Transverse colon (tissue), 4 donors: ENCODE data around the gene OR2A14. TPM values are rescaled to one million over a fixed set of nuclear protein-coding genes. Genes with fewer than 3 reads are reported as not detected.

Source experiments
- DNase-seq: peaks from one replicate; pipeline ENCODE4 v3.0.0-alpha.2; 2019
- H3K27ac ChIP-seq, 4 donors: fragments of 200-600 bp; sonication (generic); 2 replicates each; pipeline ENCODE4 v1.5.1; 2016 to 2018; ENCODE audit warnings: inconsistent platforms in 4 of 4
- H3K27me3 ChIP-seq: fragments of 200-600 bp; sonication (generic); 2 replicates; pipeline ENCODE4 v1.5.1; 2017; ENCODE audit warnings: inconsistent platforms
- H3K36me3 ChIP-seq, 4 donors: fragments of 200-600 bp; sonication (generic); 2 replicates each; pipeline ENCODE4 v1.5.1; 2017 to 2019; ENCODE audit warnings: inconsistent platforms in 4 of 4
- H3K4me1 ChIP-seq, 4 donors: fragments of 200-600 bp; sonication (generic); 2 replicates each; pipeline ENCODE4 v1.5.1; 2017 to 2020; ENCODE audit warnings: inconsistent platforms in 4 of 4
- H3K4me3 ChIP-seq, 4 donors: fragments of 200-600 bp; sonication (generic); 1 replicate in 1 of 4; 2 replicates in 3 of 4; pipeline versions ENCODE4 v1.5.1 to v1.6.1; 2017 to 2019; ENCODE audit warnings: inconsistent platforms in 4 of 4
- H3K9me3 ChIP-seq, 2 donors: fragments of 200-600 bp; sonication (generic); 2 replicates each; pipeline ENCODE4 v1.5.1; 2017 to 2019; ENCODE audit warnings: inconsistent platforms in 2 of 2
- CTCF ChIP-seq, 5 experiments: fragments of 200-600 bp in 3 of 5; fragments of 450-650 bp in 2 of 5; sonication (generic) in 3 of 5; IDR thresholded peaks; 1 replicate in 2 of 5; 2 replicates in 3 of 5; pipeline ENCODE4 v1.5.1; 2016 to 2017; ENCODE audit warnings: antibody characterized with exemption in 5 of 5, inconsistent platforms in 3 of 5, mild to moderate bottlenecking in 2 of 5, moderate library complexity in 1 of 5
- EP300 ChIP-seq: sonication (generic); formaldehyde crosslinking; IDR thresholded peaks from one replicate; pipeline ENCODE4 v1.6.1; 2017; ENCODE audit warnings: antibody characterized with exemption, low read depth
- POLR2A ChIP-seq: fragments of 450-650 bp; IDR thresholded peaks from one replicate; pipeline ENCODE4 v1.6.1; 2016; ENCODE audit warnings: antibody characterized with exemption, mild to moderate bottlenecking, moderate library complexity
- POLR2AphosphoS5 ChIP-seq, 3 donors: sonication (generic); formaldehyde crosslinking; IDR thresholded peaks; one replicate each; pipeline ENCODE4 v1.6.1; 2016; ENCODE audit warnings: antibody characterized with exemption in 3 of 3
- WGBS, 2 donors: methylation state at CpG; one replicate each; pipeline ENCODE4 v1.1.5; 2018; ENCODE audit warnings: low coverage in 1 of 2; 5-methylcytosine and 5-hydroxymethylcytosine counted together
- in situ Hi-C, 4 donors: fragments of 200-750 bp; cut with MboI; loops; one replicate each; pipeline versions ENCODE4 v1.15.0 to v1.15.1; 2017; ENCODE audit warnings: low sequenced_read_pairs in 3 of 4, low pct_ligation_motif_present in 1 of 4, low pct_unique_long_range_greater_than_20kb in 1 of 4
- intact Hi-C: fragments of 100-400 bp; cut with DNase I; formaldehyde crosslinking; loops from one replicate; pipeline ENCODE4 v1.15.1; 2023; ENCODE audit warnings: low total_unique reads
- total RNA-seq, 4 donors: library from RNA; depleted of rRNA; stranded (reverse); fragments of >200 nt; gene quantifications; one replicate each; pipeline ENCODE4 v1.1.0, GENCODE V29; 2016

The OR2A14 gene
- total RNA-seq, 4 donors from 2014 or later = not detected

DNA sequence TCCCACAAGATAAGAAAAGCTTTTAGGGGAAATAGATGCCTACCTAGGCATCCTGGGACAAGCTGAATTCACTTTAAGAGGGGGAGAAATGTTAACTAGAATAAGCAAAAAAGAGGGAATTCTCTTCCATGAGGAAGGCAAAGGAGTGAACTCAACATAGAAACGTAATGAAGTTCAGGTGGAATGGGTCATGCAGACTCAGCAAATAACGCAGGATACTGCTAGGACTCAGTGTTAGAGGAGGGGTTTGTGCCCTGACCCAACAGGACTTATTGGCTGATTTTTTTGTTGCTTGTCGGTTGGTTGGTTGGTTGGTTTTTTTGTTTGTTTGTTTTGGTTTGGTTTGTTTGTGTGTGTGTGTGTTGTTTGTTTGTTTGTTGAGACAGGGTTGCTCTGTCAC lies 9.3 kb downstream of the OR2A14 start:
- in situ Hi-C loops (no loop called here), intact Hi-C loops (no loop called here)
- no peaks in the 10 kb centered on the region for H3K27me3 ChIP-seq
- H3K36me3 ChIP-seq = no peaks in the 10 kb centered on the region
- no peak for TF ChIP-seq POLR2AphosphoS5 (IDR thresholded peaks at IDR 0.05)
- no peak overlapping the region for H3K4me3 ChIP-seq
- no peak overlapping the region for H3K27ac ChIP-seq
- WGBS, 2 donors = 70 to 92% methylated on average over 2 to 3 of the region's 3 CpGs
- H3K4me1 ChIP-seq = no peaks in the 10 kb centered on the region
- no peak for DNase-seq
- no peaks in the 10 kb centered on the region for H3K9me3 ChIP-seq

- H3K36me3 ChIP-seq = no peaks in the 10 kb centered on the region
- TF ChIP-seq POLR2AphosphoS5 (IDR thresholded peaks at IDR 0.05) (no peak), POLR2A (no peak), CTCF (IDR thresholded peaks at IDR 0.05) (no peak), EP300 (no peak)
- H3K27ac ChIP-seq = no peak overlapping the region
- H3K4me1 ChIP-seq = no peaks in the 10 kb centered on the region
- no peaks in the 10 kb centered on the region for H3K9me3 ChIP-seq
- 70 to 75% methylated on average over 6 of the region's 6 CpGs for WGBS, 2 donors
- intact Hi-C loops (no loop called here), in situ Hi-C loops (no loop called here)
- DNase-seq = no peak
- H3K27me3 ChIP-seq = no peaks in the 10 kb centered on the region
- no peak overlapping the region for H3K4me3 ChIP-seq
These were observed 10.3 kb downstream of the OR2A14 start for GRCh38 chr7:144133307-144133706.

DNA sequence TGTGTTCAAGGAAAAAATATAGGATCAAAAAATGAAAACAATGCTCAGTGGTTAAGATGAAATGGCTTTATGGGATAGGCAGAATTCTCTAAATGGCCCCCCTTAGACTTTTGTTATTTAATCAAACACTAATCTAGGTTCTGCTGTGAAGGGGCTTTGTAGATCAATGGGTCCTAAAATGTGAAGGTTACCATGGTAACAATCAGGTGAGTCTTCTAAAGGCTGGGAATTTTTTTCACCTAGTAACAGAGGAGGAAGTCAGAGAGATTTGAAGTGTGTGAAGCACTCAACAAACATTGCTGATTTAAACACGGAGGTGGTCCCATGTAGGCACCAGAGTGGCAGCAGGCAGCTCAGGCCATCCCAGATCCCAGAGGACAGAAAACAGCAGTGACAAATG lies 11.1 kb downstream of the OR2A14 start:
- 84 to 86% methylated on average over 1 of the region's 1 CpG for WGBS, 2 donors

GRCh38 chr7:144137501-144137900 lies 14.5 kb downstream of the OR2A14 start:
- Histone ChIP-seq H3K27ac (no peak overlapping the region), H3K9me3 (no peaks in the 10 kb centered on the region), H3K36me3 (no peaks in the 10 kb centered on the region), H3K4me1 (no peaks in the 10 kb centered on the region), H3K4me3 (no peak overlapping the region), H3K27me3 (no peaks in the 10 kb centered on the region)
- intact Hi-C loops = no loop called here
- WGBS, 2 donors = 38 to 61% methylated on average over 1 of the region's 1 CpG
- no peak for DNase-seq
- no peak for TF ChIP-seq POLR2AphosphoS5 (IDR thresholded peaks at IDR 0.05)
- TF ChIP-seq EP300 = no peak
- TF ChIP-seq POLR2A = no peak
- TF ChIP-seq CTCF (IDR thresholded peaks at IDR 0.05) = no peak
- in situ Hi-C loops = no loop called here

More for the DNA sequence above, 11.1 kb downstream of the OR2A14 start:
- Histone ChIP-seq H3K4me1 (no peaks in the 10 kb centered on the region), H3K9me3 (no peaks in the 10 kb centered on the region), H3K27me3 (no peaks in the 10 kb centered on the region), H3K36me3 (no peaks in the 10 kb centered on the region), H3K4me3 (no peak overlapping the region), H3K27ac (no peak overlapping the region)
- intact Hi-C loops (no loop called here), in situ Hi-C loops (no loop called here)
- TF ChIP-seq CTCF (IDR thresholded peaks at IDR 0.05) = no peak
- no peak for TF ChIP-seq POLR2A
- no peak for TF ChIP-seq EP300
- TF ChIP-seq POLR2AphosphoS5 (IDR thresholded peaks at IDR 0.05) = no peak
- DNase-seq = no peak

GRCh38 chr7:144142187-144142586 lies 19.2 kb downstream of the OR2A14 start:
- TF ChIP-seq EP300 (no peak), CTCF (IDR thresholded peaks at IDR 0.05) (no peak), POLR2A (no peak), POLR2AphosphoS5 (IDR thresholded peaks at IDR 0.05) (no peak)
- in situ Hi-C loops = no loop called here
- intact Hi-C loops = no loop called here
- WGBS, 2 donors = 85% methylated on average over 3 of the region's 3 CpGs; no CpG with 5 or more reads in 1 of the 2 donors
- no peak overlapping the region for H3K4me3 ChIP-seq
- H3K36me3 ChIP-seq = no peaks in the 10 kb centered on the region
- no peak overlapping the region for H3K27ac ChIP-seq
- H3K27me3 ChIP-seq = no peaks in the 10 kb centered on the region
- DNase-seq = no peak
- peaks cover 0 to 3% of the 10 kb centered on the region in 2 donors for H3K9me3 ChIP-seq
- H3K4me1 ChIP-seq = no peaks in the 10 kb centered on the region
